ENCODE data around the gene EDEM2. TPM values are rescaled to one million over a fixed set of nuclear protein-coding genes. Genes with fewer than 3 reads are reported as not detected.

The EDEM2 gene
- total and polyA plus RNA-seq, 2 of the 13 experiments (the other 11 are each of a cell fraction or from before 2014, with no cell fraction given) = 33.1 to 46.9 TPM

DNA sequence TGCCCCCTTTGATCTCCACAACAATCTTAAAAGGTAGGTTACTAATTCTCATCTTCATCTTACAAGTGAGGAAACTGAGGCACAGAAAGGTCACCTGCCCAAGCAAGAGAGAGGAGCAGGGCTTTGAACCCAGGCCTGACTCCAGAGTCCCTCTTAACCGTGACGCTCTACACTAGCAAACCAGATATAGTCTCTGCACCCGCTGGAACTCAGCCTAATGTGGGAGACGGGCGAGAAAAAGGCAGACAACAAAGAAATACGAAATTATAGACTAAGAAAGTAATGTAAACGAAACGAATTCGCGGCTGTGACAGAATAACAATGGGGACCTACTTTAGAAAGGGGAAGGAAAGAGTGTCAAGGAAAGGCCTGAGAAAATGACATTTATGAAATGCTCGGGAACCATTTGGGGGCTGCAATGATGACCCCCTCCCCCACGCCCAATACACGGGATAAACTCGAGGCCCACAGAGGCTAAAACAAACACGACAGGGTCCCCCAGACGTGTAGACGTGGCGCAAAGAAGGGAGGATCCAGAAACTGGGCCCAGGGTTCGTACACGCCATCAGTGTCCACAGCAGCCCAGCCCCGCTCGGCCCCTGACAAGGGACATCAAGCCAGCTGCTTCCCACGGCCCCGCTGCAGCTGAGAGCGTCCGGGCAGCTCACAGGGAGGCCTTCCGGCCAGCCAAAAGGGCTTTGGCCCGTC is 55.2 kb downstream of the EDEM2 start (continued):
- TF ChIP-seq ISL2 (CRISPR knock-in tag; IDR thresholded peaks at IDR 0.05) (no peak; the same call in 1 of the 2 replicates), ZBTB7B (CRISPR knock-in tag; IDR thresholded peaks at IDR 0.05) (peak; percentile 29), ZSCAN12 (CRISPR knock-in tag; IDR thresholded peaks at IDR 0.05) (0 out of 2 replicates have a peak, but pooled peaks have one; percentile 10), SOX13 (IDR thresholded peaks at IDR 0.05) (no peak), SOX13 (CRISPR knock-in tag; conservative IDR thresholded peaks at IDR 0.05 in 1 of 2, IDR thresholded peaks at IDR 0.05 in 1 of 2) (peak in 1 of 2 experiments; percentile 5; a peak in 1 of 4 replicates), GLI4 (CRISPR knock-in tag; IDR thresholded peaks at IDR 0.05; ENCODE audit: borderline replicate concordance) (peak; percentile 79; the same call in 1 of the 2 replicates), SIN3A (IDR thresholded peaks at IDR 0.05; ENCODE audit: borderline replicate concordance, low read depth, low read length) (no peak), RFX3 (CRISPR knock-in tag; IDR thresholded peaks at IDR 0.05) (peak; percentile 9; the same call in 1 of the 2 replicates), NR2F6 (IDR thresholded peaks at IDR 0.05) (no peak), NR2F6 (CRISPR knock-in tag; IDR thresholded peaks at IDR 0.05) (no peak), ZNF749 (CRISPR knock-in tag; IDR thresholded peaks at IDR 0.05; ENCODE audit: borderline replicate concordance) (peak; percentile 4; the same call in 1 of the 2 replicates), POGK (CRISPR knock-in tag; conservative IDR thresholded peaks at IDR 0.05) (no peak), SNAPC2 (CRISPR knock-in tag; IDR thresholded peaks at IDR 0.05) (peak; percentile 57; the same call in 1 of the 2 replicates)
- TF ChIP-seq, protein P1, sequence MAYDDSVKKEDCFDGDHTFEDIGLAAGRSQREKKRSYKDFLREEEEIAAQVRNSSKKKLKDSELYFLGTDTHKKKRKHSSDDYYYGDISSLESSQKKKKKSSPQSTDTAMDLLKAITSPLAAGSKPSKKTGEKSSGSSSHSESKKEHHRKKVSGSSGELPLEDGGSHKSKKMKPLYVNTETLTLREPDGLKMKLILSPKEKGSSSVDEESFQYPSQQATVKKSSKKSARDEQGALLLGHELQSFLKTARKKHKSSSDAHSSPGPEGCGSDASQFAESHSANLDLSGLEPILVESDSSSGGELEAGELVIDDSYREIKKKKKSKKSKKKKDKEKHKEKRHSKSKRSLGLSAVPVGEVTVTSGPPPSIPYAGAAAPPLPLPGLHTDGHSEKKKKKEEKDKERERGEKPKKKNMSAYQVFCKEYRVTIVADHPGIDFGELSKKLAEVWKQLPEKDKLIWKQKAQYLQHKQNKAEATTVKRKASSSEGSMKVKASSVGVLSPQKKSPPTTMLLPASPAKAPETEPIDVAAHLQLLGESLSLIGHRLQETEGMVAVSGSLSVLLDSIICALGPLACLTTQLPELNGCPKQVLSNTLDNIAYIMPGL (CRISPR knock-in tag; IDR thresholded peaks at IDR 0.05; ENCODE audit: borderline replicate concordance in 1 of 2, low read depth in 1 of 2) = peak in 1 of 2 experiments; percentile 74; a peak in 2 of 4 replicates
- TF ChIP-seq, protein P2, sequence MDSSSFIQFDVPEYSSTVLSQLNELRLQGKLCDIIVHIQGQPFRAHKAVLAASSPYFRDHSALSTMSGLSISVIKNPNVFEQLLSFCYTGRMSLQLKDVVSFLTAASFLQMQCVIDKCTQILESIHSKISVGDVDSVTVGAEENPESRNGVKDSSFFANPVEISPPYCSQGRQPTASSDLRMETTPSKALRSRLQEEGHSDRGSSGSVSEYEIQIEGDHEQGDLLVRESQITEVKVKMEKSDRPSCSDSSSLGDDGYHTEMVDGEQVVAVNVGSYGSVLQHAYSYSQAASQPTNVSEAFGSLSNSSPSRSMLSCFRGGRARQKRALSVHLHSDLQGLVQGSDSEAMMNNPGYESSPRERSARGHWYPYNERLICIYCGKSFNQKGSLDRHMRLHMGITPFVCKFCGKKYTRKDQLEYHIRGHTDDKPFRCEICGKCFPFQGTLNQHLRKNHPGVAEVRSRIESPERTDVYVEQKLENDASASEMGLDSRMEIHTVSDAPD (CRISPR knock-in tag; IDR thresholded peaks at IDR 0.05) = no peak
- TF ChIP-seq, protein P3, sequence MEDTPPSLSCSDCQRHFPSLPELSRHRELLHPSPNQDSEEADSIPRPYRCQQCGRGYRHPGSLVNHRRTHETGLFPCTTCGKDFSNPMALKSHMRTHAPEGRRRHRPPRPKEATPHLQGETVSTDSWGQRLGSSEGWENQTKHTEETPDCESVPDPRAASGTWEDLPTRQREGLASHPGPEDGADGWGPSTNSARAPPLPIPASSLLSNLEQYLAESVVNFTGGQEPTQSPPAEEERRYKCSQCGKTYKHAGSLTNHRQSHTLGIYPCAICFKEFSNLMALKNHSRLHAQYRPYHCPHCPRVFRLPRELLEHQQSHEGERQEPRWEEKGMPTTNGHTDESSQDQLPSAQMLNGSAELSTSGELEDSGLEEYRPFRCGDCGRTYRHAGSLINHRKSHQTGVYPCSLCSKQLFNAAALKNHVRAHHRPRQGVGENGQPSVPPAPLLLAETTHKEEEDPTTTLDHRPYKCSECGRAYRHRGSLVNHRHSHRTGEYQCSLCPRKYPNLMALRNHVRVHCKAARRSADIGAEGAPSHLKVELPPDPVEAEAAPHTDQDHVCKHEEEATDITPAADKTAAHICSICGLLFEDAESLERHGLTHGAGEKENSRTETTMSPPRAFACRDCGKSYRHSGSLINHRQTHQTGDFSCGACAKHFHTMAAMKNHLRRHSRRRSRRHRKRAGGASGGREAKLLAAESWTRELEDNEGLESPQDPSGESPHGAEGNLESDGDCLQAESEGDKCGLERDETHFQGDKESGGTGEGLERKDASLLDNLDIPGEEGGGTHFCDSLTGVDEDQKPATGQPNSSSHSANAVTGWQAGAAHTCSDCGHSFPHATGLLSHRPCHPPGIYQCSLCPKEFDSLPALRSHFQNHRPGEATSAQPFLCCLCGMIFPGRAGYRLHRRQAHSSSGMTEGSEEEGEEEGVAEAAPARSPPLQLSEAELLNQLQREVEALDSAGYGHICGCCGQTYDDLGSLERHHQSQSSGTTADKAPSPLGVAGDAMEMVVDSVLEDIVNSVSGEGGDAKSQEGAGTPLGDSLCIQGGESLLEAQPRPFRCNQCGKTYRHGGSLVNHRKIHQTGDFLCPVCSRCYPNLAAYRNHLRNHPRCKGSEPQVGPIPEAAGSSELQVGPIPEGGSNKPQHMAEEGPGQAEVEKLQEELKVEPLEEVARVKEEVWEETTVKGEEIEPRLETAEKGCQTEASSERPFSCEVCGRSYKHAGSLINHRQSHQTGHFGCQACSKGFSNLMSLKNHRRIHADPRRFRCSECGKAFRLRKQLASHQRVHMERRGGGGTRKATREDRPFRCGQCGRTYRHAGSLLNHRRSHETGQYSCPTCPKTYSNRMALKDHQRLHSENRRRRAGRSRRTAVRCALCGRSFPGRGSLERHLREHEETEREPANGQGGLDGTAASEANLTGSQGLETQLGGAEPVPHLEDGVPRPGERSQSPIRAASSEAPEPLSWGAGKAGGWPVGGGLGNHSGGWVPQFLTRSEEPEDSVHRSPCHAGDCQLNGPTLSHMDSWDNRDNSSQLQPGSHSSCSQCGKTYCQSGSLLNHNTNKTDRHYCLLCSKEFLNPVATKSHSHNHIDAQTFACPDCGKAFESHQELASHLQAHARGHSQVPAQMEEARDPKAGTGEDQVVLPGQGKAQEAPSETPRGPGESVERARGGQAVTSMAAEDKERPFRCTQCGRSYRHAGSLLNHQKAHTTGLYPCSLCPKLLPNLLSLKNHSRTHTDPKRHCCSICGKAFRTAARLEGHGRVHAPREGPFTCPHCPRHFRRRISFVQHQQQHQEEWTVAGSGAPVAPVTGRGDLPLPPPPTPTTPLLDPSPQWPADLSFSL (CRISPR knock-in tag; IDR thresholded peaks at IDR 0.05) = 0 out of 2 replicates have a peak, but pooled peaks have one; percentile 64

Measured in HepG2 (cell line).